Prostate gland (tissue), 2 donors: ENCODE results near the gene RASGRP4.

Experiments used
- CTCF ChIP-seq, 4 experiments: fragments of 200-600 bp in 2 of 4; fragments of 450-650 bp in 2 of 4; sonication (generic) in 2 of 4; IDR thresholded peaks; 1 replicate in 3 of 4; 2 replicates in 1 of 4; pipeline ENCODE4 v1.5.1; 2016 to 2019; ENCODE audit warnings: antibody characterized with exemption in 4 of 4, mild to moderate bottlenecking in 2 of 4, moderate library complexity in 2 of 4
- POLR2A ChIP-seq: fragments of 450-650 bp; IDR thresholded peaks from one replicate; pipeline ENCODE4 v1.6.1; 2016; ENCODE audit warnings: antibody characterized with exemption, mild to moderate bottlenecking

- TF ChIP-seq CTCF (IDR thresholded peaks at IDR 0.05) (no peak), POLR2A (no peak)
These were observed 23.4 kb downstream of the RASGRP4 start for GRCh38 chr19:38402623-38402966.
